GM23338 (cell line): ENCODE results near the gene OXNAD1.

Source experiments
- CTCF ChIP-seq, 2 experiments: fragments of 200-600 bp in 1 of 2; sonication (generic) in 1 of 2; conservative IDR thresholded peaks; 2 replicates each; pipeline versions ENCODE4 v1.5.1 to v1.6.1; 2016 to 2017; ENCODE audit warnings: antibody characterized with exemption in 2 of 2, low read depth in 2 of 2, mild to moderate bottlenecking in 2 of 2, moderate library complexity in 1 of 2
- ETS1 ChIP-seq: IDR thresholded peaks from 2 replicates; pipeline ENCODE4 v1.6.1; 2016; ENCODE audit warnings: antibody characterized with exemption
- EZH2 ChIP-seq: fragments of 200-600 bp; sonication (generic); IDR thresholded peaks from one replicate; pipeline ENCODE4 v1.8.0; 2017; ENCODE audit warnings: antibody characterized with exemption, mild to moderate bottlenecking, low read depth; ENCODE audit not compliant: unreplicated experiment
- EZH2phosphoT487 ChIP-seq: fragments of 200-600 bp; sonication (generic); IDR thresholded peaks from one replicate; pipeline ENCODE4 v1.8.1; 2018; ENCODE audit warnings: antibody characterized with exemption; ENCODE audit not compliant: unreplicated experiment
- JUNB ChIP-seq: IDR thresholded peaks from one replicate; pipeline ENCODE4 v1.6.1; 2016; ENCODE audit warnings: antibody characterized with exemption; ENCODE audit not compliant: unreplicated experiment
- NANOG ChIP-seq: IDR thresholded peaks from 2 replicates; pipeline ENCODE4 v1.6.1; 2016; ENCODE audit warnings: antibody characterized with exemption, borderline replicate concordance
- POLR2AphosphoS5 ChIP-seq: IDR thresholded peaks from 2 replicates; pipeline ENCODE4 v1.6.1; 2016; ENCODE audit warnings: antibody characterized with exemption, low read depth
- REST ChIP-seq: IDR thresholded peaks from one replicate; pipeline ENCODE4 v1.6.1; 2018; ENCODE audit warnings: antibody characterized with exemption; ENCODE audit not compliant: unreplicated experiment
- ZNF462 ChIP-seq: fragments of 250-450 bp; sonication (Bioruptor Pico); IDR thresholded peaks from 2 replicates; pipeline ENCODE4 v1.5.0; 2020; ENCODE audit warnings: mild to moderate bottlenecking, moderate library complexity

- TF ChIP-seq EZH2phosphoT487, result no peak
- no peak for TF ChIP-seq CTCF (conservative IDR thresholded peaks at IDR 0.05; ENCODE audit: low read depth in 2 of 2)
- no peak for TF ChIP-seq ETS1
- TF ChIP-seq EZH2, result no peak
- TF ChIP-seq POLR2AphosphoS5, result no peak
- no peak for TF ChIP-seq REST
- no peak for TF ChIP-seq ZNF462 (CRISPR knock-in tag)
- TF ChIP-seq JUNB, result no peak
- no peak for TF ChIP-seq NANOG
Measured at GRCh38 chr3:16260046-16260445, 5.0 kb upstream of the OXNAD1 start.
